HCT116 (cell line): ENCODE data around the gene CRADD. TPM values are rescaled to one million over a fixed set of nuclear protein-coding genes. Genes with fewer than 3 reads are reported as not detected.

Experiments used
- ATAC-seq: fragments of 200-7000 bp; cut with Tn5 transposase; 2 replicates; pipeline ENCODE4 v1.9.1; 2020; ENCODE audit warnings: mild to moderate bottlenecking, moderate library complexity
- BruUV-seq: library from RNA; stranded (reverse); fragments of 400-500 nt; replicated peaks from 2 replicates; lab custom pipeline; 2021; lab: Mats Ljungman, UMichigan
- CTCF ChIA-PET: fragments of 300-600 bp; sonication (Branson Sonifier 250); formaldehyde crosslinking; loops from one replicate; lab custom pipeline; 2021; ENCODE audit warnings: antibody characterized with exemption; lab: Charles Lee
- POLR2A ChIA-PET: fragments of 300-600, 350-600 bp; sonication (Branson Sonifier 250); formaldehyde crosslinking; loops from one replicate; lab custom pipeline; 2021; ENCODE audit warnings: antibody characterized with exemption; lab: Charles Lee
- RAD21 ChIA-PET, 2 experiments: fragments of 300-600 bp; sonication (Branson Sonifier 250); formaldehyde crosslinking; loops; one replicate each; lab custom pipeline; 2023; ENCODE audit warnings: low total read pairs in 2 of 2; ENCODE audit not compliant: uncharacterized antibody in 2 of 2, unreplicated experiment in 2 of 2, low non-redundant PET in 1 of 2; lab: Charles Lee
- DNase-seq: peaks from one replicate; pipeline ENCODE4 v3.0.0-alpha.2; 2010; ENCODE audit warnings: low read depth, low spot score
- H2AFZ ChIP-seq: fragments of 200-600 bp; shearing (Covaris generic), sonication (generic); 2 replicates; pipeline ENCODE4 v1.6.1; 2017; ENCODE audit warnings: low read depth, mixed run types, mixed read lengths, antibody characterized with exemption, low read length; ENCODE audit not compliant: poor library complexity, severe bottlenecking
- H3K27ac ChIP-seq: 2 replicates; pipeline ENCODE4 v1.5.1; 2012; ENCODE audit warnings: low read depth, low read length
- H3K27me3 ChIP-seq: fragments of 200-600 bp; sonication (generic); 2 replicates; pipeline ENCODE4 v1.6.1; 2016; ENCODE audit warnings: mixed run types, low read length, mixed read lengths; ENCODE audit not compliant: insufficient read depth
- H3K36me3 ChIP-seq, 2 experiments: fragments of 200-500 bp in 1 of 2; fragments of 200-600 bp in 1 of 2; sonication (Bioruptor generic) in 1 of 2; sonication (generic) in 1 of 2; 2 replicates each; pipeline versions ENCODE4 v1.5.1 to v1.6.1; 2014 to 2016; ENCODE audit warnings: low read length in 2 of 2, inconsistent platforms in 1 of 2, mixed read lengths in 1 of 2, mixed run types in 1 of 2; ENCODE audit not compliant: insufficient read depth in 2 of 2, control insufficient read depth in 1 of 2
- H3K4me1 ChIP-seq, 2 experiments: fragments of 200-600 bp in 1 of 2; sonication (generic) in 1 of 2; 2 replicates each; pipeline versions ENCODE4 v1.5.1 to v1.6.1; 2012 to 2017; ENCODE audit warnings: low read length in 2 of 2, inconsistent platforms in 1 of 2, mild to moderate bottlenecking in 1 of 2, mixed read lengths in 1 of 2, mixed run types in 1 of 2, moderate library complexity in 1 of 2; ENCODE audit not compliant: insufficient read depth in 2 of 2, control insufficient read depth in 1 of 2
- H3K4me2 ChIP-seq: fragments of 200-600 bp; sonication (generic); 2 replicates; pipeline ENCODE4 v1.6.1; 2017; ENCODE audit warnings: mixed run types, low read length, mixed read lengths
- H3K4me3 ChIP-seq, 2 experiments: fragments of 200-600 bp in 1 of 2; sonication (generic) in 1 of 2; replicated peaks in 1 of 2; 2 replicates each; pipeline ENCODE4 v1.5.1; 2011 to 2016; ENCODE audit warnings: low read length in 2 of 2, control low read depth in 1 of 2, low read depth in 1 of 2, mild to moderate bottlenecking in 1 of 2, mixed read lengths in 1 of 2, mixed run types in 1 of 2
- H3K79me2 ChIP-seq: fragments of 200-600 bp; sonication (generic); 2 replicates; pipeline ENCODE4 v1.6.1; 2017; ENCODE audit warnings: mild to moderate bottlenecking, mixed run types, low read length, moderate library complexity, mixed read lengths; ENCODE audit not compliant: insufficient read depth
- H3K9ac ChIP-seq: fragments of 200-600 bp; sonication (generic); 2 replicates; pipeline ENCODE4 v1.6.1; 2016; ENCODE audit warnings: low read length, mixed read lengths
- H3K9me2 ChIP-seq: fragments of 200-600 bp; sonication (generic), shearing (Covaris generic); 2 replicates; pipeline ENCODE4 v1.6.1; 2017; ENCODE audit warnings: mixed run types, mild to moderate bottlenecking, moderate library complexity; ENCODE audit not compliant: insufficient read depth
- H3K9me3 ChIP-seq, 2 experiments: fragments of 200-500 bp in 1 of 2; fragments of 200-600 bp in 1 of 2; sonication (Bioruptor generic) in 1 of 2; sonication (generic) in 1 of 2; 2 replicates each; pipeline ENCODE4 v1.6.1; 2014 to 2017; ENCODE audit warnings: low read length in 2 of 2, mixed read lengths in 2 of 2, inconsistent platforms in 1 of 2, low read depth in 1 of 2, mild to moderate bottlenecking in 1 of 2, mixed run types in 1 of 2, moderate library complexity in 1 of 2; ENCODE audit not compliant: control insufficient read depth in 1 of 2, insufficient read depth in 1 of 2
- H4K20me1 ChIP-seq: fragments of 200-600 bp; sonication (generic), shearing (Covaris generic); 2 replicates; pipeline ENCODE4 v1.6.1; 2017; ENCODE audit warnings: mixed run types, mild to moderate bottlenecking, moderate library complexity; ENCODE audit not compliant: insufficient read depth
- CEBPB ChIP-seq: IDR thresholded peaks from 2 replicates; pipeline ENCODE4 v1.6.1; 2012; ENCODE audit warnings: low read depth
- EGR1 ChIP-seq: IDR thresholded peaks from 2 replicates; pipeline ENCODE4 v1.6.1; 2012; ENCODE audit warnings: low read depth
- ELF1 ChIP-seq: IDR thresholded peaks from 2 replicates; pipeline ENCODE4 v1.6.1; 2012; ENCODE audit warnings: low read depth, borderline replicate concordance
- EZH2 ChIP-seq: fragments of 200-600 bp; sonication (generic); IDR thresholded peaks from 2 replicates; pipeline ENCODE4 v1.6.1; 2017; ENCODE audit warnings: antibody characterized with exemption, mixed run types
- FOSL1 ChIP-seq: IDR thresholded peaks from 2 replicates; pipeline ENCODE4 v1.6.1; 2012; ENCODE audit warnings: low read depth
- JUND ChIP-seq: IDR thresholded peaks from 2 replicates; pipeline ENCODE4 v1.6.1; 2012
- POLR2AphosphoS5 ChIP-seq: IDR thresholded peaks from 2 replicates; pipeline ENCODE4 v1.6.1; 2011; ENCODE audit warnings: mild to moderate bottlenecking, low read depth, low read length, moderate library complexity
- RAD21 ChIP-seq: IDR thresholded peaks from 2 replicates; pipeline ENCODE4 v1.6.1; 2012; ENCODE audit warnings: low read depth, mild to moderate bottlenecking
- SIN3A ChIP-seq: IDR thresholded peaks from 2 replicates; pipeline ENCODE4 v1.6.1; 2012; ENCODE audit warnings: low read depth
- SP1 ChIP-seq: IDR thresholded peaks from 2 replicates; pipeline ENCODE4 v1.6.1; 2012; ENCODE audit warnings: low read depth
- SRF ChIP-seq: IDR thresholded peaks from 2 replicates; pipeline ENCODE4 v1.6.1; 2012; ENCODE audit warnings: low read depth
- TCF7L2 ChIP-seq: IDR thresholded peaks from 2 replicates; pipeline ENCODE4 v1.7.0; 2011; ENCODE audit warnings: borderline replicate concordance, inconsistent platforms; ENCODE audit not compliant: insufficient read depth, insufficient read length; ENCODE audit errors: extremely low read depth
- ZFX ChIP-seq: fragments of 450-650 bp; IDR thresholded peaks from 2 replicates; pipeline ENCODE4 v1.6.1; 2017
- ZNF274 ChIP-seq: fragments of 200-500 bp; sonication (Bioruptor generic); IDR thresholded peaks from 2 replicates; pipeline ENCODE4 v1.6.1; 2014; ENCODE audit warnings: mild to moderate bottlenecking, low read depth, low read length, inconsistent platforms
- intact Hi-C: fragments of 100-400 bp; cut with micrococcal nuclease; formaldehyde crosslinking; loops from 2 replicates; pipeline ENCODE4 v1.10.0; 2022
- total RNA-seq: library from RNA; stranded (reverse); gene quantifications from one replicate; pipeline ENCODE4 v1.2.1, GENCODE V29; 2021; ENCODE audit not compliant: unreplicated experiment
- TF ChIP-seq, protein P1 (sequence below): IDR thresholded peaks from 2 replicates; pipeline ENCODE4 v1.6.1; 2012
- TF ChIP-seq, protein P2 (sequence below), 3 experiments: fragments of 200-600 bp in 1 of 3; sonication (generic) in 1 of 3; IDR thresholded peaks in 2 of 3; conservative IDR thresholded peaks in 1 of 3; 2 replicates each; pipeline ENCODE4 v1.5.1; 2012 to 2017; ENCODE audit warnings: low read depth in 2 of 3, low read length in 2 of 3, antibody characterized with exemption in 1 of 3, borderline replicate concordance in 1 of 3, control low read depth in 1 of 3, mild to moderate bottlenecking in 1 of 3, mixed read lengths in 1 of 3, mixed run types in 1 of 3, moderate library complexity in 1 of 3; ENCODE audit not compliant: insufficient read depth in 1 of 3
- TF ChIP-seq, protein P3 (sequence below): IDR thresholded peaks from 2 replicates; pipeline ENCODE4 v1.6.1; 2012

CRADD gene
- total RNA-seq, 1 experiment from 2014 or later = 12.2 TPM

DNA sequence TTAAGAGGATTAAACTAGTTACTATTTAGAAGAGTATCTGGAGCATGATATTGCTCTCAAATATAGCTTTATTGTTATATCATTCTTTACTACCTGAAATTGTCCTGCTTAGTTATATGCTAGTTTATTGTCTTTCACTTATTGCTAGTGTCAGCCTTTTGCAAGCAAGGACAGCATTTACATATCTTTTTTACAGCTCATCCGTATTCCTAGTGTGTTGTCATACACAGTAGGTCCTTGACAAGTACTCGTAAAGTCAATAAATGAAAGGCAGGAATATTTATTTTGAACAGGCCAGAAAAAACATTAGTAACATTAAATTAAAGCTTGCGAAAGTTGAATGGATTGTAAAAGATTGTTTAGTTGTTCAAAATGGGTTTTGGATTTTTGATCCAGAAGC, 35.0 kb downstream of the CRADD start:
- no TSS peak for BruUV-seq
- TF ChIP-seq SP1 (no peak), ELF1 (no peak), FOSL1 (no peak), SRF (no peak), EZH2 (no peak), TCF7L2 (no peak), SIN3A (no peak), EGR1 (no peak), JUND (no peak), ZFX (no peak), CEBPB (no peak), ZNF274 (no peak), POLR2AphosphoS5 (no peak), RAD21 (no peak)
- TF ChIP-seq, protein P1, sequence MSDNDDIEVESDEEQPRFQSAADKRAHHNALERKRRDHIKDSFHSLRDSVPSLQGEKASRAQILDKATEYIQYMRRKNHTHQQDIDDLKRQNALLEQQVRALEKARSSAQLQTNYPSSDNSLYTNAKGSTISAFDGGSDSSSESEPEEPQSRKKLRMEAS = no peak
- TF ChIP-seq, protein P2, sequence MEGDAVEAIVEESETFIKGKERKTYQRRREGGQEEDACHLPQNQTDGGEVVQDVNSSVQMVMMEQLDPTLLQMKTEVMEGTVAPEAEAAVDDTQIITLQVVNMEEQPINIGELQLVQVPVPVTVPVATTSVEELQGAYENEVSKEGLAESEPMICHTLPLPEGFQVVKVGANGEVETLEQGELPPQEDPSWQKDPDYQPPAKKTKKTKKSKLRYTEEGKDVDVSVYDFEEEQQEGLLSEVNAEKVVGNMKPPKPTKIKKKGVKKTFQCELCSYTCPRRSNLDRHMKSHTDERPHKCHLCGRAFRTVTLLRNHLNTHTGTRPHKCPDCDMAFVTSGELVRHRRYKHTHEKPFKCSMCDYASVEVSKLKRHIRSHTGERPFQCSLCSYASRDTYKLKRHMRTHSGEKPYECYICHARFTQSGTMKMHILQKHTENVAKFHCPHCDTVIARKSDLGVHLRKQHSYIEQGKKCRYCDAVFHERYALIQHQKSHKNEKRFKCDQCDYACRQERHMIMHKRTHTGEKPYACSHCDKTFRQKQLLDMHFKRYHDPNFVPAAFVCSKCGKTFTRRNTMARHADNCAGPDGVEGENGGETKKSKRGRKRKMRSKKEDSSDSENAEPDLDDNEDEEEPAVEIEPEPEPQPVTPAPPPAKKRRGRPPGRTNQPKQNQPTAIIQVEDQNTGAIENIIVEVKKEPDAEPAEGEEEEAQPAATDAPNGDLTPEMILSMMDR (IDR thresholded peaks at IDR 0.05 in 2 of 3, conservative IDR thresholded peaks at IDR 0.05 in 1 of 3; ENCODE audit: borderline replicate concordance in 1 of 3, insufficient read depth in 1 of 3, low read depth in 2 of 3, low read length in 2 of 3) = no peak
- TF ChIP-seq, protein P3, sequence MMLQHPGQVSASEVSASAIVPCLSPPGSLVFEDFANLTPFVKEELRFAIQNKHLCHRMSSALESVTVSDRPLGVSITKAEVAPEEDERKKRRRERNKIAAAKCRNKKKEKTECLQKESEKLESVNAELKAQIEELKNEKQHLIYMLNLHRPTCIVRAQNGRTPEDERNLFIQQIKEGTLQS = no peak
- TF ChIP-seq, all 23 proteins: peak for 0
- RAD21 ChIA-PET = no interaction called here
- H3K9ac ChIP-seq = no peak overlapping the region
- no peak overlapping the region for H3K27ac ChIP-seq
- no peaks in the 10 kb centered on the region for H3K9me3 ChIP-seq
- no peak overlapping the region for H3K4me3 ChIP-seq
- H3K4me1 ChIP-seq = peaks cover 8 to 16% of the 10 kb centered on the region in 2 experiments
- H4K20me1 ChIP-seq = no peaks in the 10 kb centered on the region
- no peaks in the 10 kb centered on the region for H3K27me3 ChIP-seq
- H2AFZ ChIP-seq = no peak overlapping the region
- no peaks in the 10 kb centered on the region for H3K79me2 ChIP-seq
- ATAC-seq (no peak), DNase-seq (no peak)
- POLR2A ChIA-PET = no interaction called here
- no peaks in the 10 kb centered on the region for H3K36me3 ChIP-seq
- no peak overlapping the region for H3K4me2 ChIP-seq
- no peaks in the 10 kb centered on the region for H3K9me2 ChIP-seq
- intact Hi-C loops = no loop called here
- CTCF ChIA-PET = no interaction called here
